ENCODE measurements around the gene CLEC4G. TPM values are rescaled to one million over a fixed set of nuclear protein-coding genes. Genes with fewer than 3 reads are reported as not detected.

CLEC4G gene
- polyA plus RNA-seq, 2 of the 4 experiments (the other 2 are of a cell fraction) = not detected

- no peak for TF ChIP-seq FOSL2 (IDR thresholded peaks at IDR 0.05)
- no peak for TF ChIP-seq FOSL2 (CRISPR knock-in tag; IDR thresholded peaks at IDR 0.05)
- TF ChIP-seq RCOR1 (IDR thresholded peaks at IDR 0.05; ENCODE audit: low read depth, low read length) = no peak
- TF ChIP-seq, protein P1, sequence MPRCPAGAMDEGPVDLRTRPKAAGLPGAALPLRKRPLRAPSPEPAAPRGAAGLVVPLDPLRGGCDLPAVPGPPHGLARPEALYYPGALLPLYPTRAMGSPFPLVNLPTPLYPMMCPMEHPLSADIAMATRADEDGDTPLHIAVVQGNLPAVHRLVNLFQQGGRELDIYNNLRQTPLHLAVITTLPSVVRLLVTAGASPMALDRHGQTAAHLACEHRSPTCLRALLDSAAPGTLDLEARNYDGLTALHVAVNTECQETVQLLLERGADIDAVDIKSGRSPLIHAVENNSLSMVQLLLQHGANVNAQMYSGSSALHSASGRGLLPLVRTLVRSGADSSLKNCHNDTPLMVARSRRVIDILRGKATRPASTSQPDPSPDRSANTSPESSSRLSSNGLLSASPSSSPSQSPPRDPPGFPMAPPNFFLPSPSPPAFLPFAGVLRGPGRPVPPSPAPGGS (IDR thresholded peaks at IDR 0.05) = no peak
Observed at GRCh38 chr19:7701049-7701653, 30.8 kb downstream of the CLEC4G start (continued).

DNA sequence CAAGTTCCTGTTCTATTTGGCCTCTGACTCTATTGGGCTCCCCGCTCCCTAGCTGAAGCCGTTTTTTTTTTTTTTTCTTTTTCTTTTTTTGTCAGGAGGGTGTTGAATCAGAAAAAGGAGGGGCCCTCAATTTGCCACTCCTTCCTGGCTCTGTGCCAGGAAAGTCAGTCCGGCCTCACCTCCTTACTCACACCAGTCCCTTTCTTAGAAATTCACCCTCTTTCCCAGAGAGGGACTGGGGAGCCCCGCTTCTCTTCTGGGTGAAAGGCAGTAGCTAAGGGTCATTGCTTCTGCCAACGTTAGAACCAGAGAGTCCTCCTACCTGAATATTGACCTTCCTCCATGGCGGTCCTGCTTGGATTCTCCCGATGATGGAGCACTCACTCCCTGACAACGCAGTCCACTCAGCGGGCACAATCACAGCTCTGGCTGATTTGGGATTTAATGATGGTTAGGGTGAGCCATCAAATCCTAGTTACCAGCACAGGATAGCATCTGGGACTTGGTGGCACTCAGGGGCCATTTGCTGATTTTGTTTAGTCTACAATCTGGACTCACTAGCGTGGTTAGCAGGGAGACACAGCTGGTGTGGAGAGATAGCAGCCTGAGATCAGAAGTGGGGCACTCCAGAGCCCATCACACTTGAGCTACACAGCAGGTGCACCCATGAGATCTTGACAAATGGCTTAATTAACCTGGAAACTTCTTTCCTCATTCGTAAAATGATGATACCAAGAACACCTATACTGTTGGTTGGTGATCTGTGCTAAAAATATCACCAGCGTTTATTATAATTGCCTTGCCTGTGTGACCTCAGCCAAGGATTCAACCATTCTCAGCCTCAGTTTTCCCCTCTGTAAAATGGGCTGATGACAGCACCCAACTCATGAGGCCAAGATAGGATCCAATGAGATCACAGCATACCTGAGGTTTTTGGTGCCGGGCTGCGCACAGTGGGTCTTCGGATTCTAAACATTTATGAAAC lies 32.2 kb downstream of the CLEC4G start:
- H3K4me3 ChIP-seq = no peak overlapping the region
- DNase-seq (ENCODE audit: low read depth in 1 of 2, low spot score in 1 of 2) = no peak
- no peaks in the 10 kb centered on the region for H3K4me1 ChIP-seq
- TF ChIP-seq E2F6 (IDR thresholded peaks at IDR 0.05; ENCODE audit: borderline replicate concordance, low read depth) = no peak
- 38% methylated on average over 13 of the region's 15 CpGs for WGBS (ENCODE audit: missing lambda C conversion rate)
- H3K27ac ChIP-seq = no peak overlapping the region
- no peaks in the 10 kb centered on the region for H3K9me3 ChIP-seq
- H3K4me2 ChIP-seq = no peak overlapping the region
- ChIA-PET POLR2A (no interaction called here), CTCF (interaction anchor here (0.7 to 2.1 kb wide), 3 partner anchors 20 to 345 kb away, joined by 4 to 6 read pairs (median 4); no protein-coding TSS in a partner anchor)
- no peak for ATAC-seq
- FAIRE-seq = no peak

- POLR2A ChIA-PET = no interaction called here
Observed at GRCh38 chr19:7699003-7699402, 32.9 kb downstream of the CLEC4G start.

GRCh38 chr19:7698583-7698982 lies 33.3 kb downstream of the CLEC4G start:
- WGBS (ENCODE audit: missing lambda C conversion rate) = 17% methylated on average over 6 of the region's 11 CpGs
- ChIA-PET POLR2A (no interaction called here), CTCF (interaction anchor here (0.6 to 2.2 kb wide), 6 partner anchors 8 to 344 kb away, joined by 3 to 6 read pairs (median 4); partner anchors contain the start of gene TRAPPC5)
- 0 out of 3 replicates have a peak overlapping the region, but pooled peaks have one; percentile 19 for H3K4me2 ChIP-seq
- ATAC-seq = peak; percentile 56 to 70; a peak in 5 of 6 replicates
- DNase-seq (ENCODE audit: low read depth in 1 of 2, low spot score in 1 of 2) = no peak
- FAIRE-seq = no peak
- no peak overlapping the region for H3K27ac ChIP-seq
- H3K4me3 ChIP-seq = no peak overlapping the region
- no peaks in the 10 kb centered on the region for H3K9me3 ChIP-seq
- no peaks in the 10 kb centered on the region for H3K4me1 ChIP-seq
- no peak for TF ChIP-seq BHLHE40 (IDR thresholded peaks at IDR 0.05; ENCODE audit: low read depth, low read length)
- TF ChIP-seq ESRRA (IDR thresholded peaks at IDR 0.05; ENCODE audit: borderline replicate concordance, low read length) = no peak
- no peak for TF ChIP-seq ZNF302 (CRISPR knock-in tag; IDR thresholded peaks at IDR 0.05)
- TF ChIP-seq TFCP2L1 (CRISPR knock-in tag; IDR thresholded peaks at IDR 0.05) = no peak
- TF ChIP-seq ZFP36 (IDR thresholded peaks at IDR 0.05; ENCODE audit: borderline replicate concordance, partially characterized antibody) = no peak

More at GRCh38 chr19:7699003-7699402, 32.9 kb downstream of the CLEC4G start:
- TF ChIP-seq, protein P2, sequence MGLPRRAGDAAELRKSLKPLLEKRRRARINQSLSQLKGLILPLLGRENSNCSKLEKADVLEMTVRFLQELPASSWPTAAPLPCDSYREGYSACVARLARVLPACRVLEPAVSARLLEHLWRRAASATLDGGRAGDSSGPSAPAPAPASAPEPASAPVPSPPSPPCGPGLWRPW (IDR thresholded peaks at IDR 0.05) = no peak
- TF ChIP-seq TP53 (CRISPR knock-in tag; IDR thresholded peaks at IDR 0.05) (no peak), ZFP36 (IDR thresholded peaks at IDR 0.05; ENCODE audit: borderline replicate concordance, partially characterized antibody) (no peak), SREBF2 (IDR thresholded peaks at IDR 0.05) (no peak), HOXB5 (CRISPR knock-in tag; IDR thresholded peaks at IDR 0.05) (no peak), FOSL2 (IDR thresholded peaks at IDR 0.05) (no peak), FOSL2 (CRISPR knock-in tag; IDR thresholded peaks at IDR 0.05) (no peak), TFCP2L1 (CRISPR knock-in tag; IDR thresholded peaks at IDR 0.05) (no peak), CBX2 (IDR thresholded peaks at IDR 0.05; ENCODE audit: borderline replicate concordance, low read depth) (no peak), RNF2 (IDR thresholded peaks at IDR 0.05; ENCODE audit: borderline replicate concordance, low read depth) (no peak), BHLHE40 (IDR thresholded peaks at IDR 0.05; ENCODE audit: low read depth, low read length) (no peak), EP300 (IDR thresholded peaks at IDR 0.05) (no peak), EHF (CRISPR knock-in tag; IDR thresholded peaks at IDR 0.05) (no peak), HEYL (CRISPR knock-in tag; IDR thresholded peaks at IDR 0.05) (no peak), CHD4 (IDR thresholded peaks at IDR 0.05; ENCODE audit: borderline replicate concordance) (no peak), KDM1A (IDR thresholded peaks at IDR 0.05; ENCODE audit: low read depth) (no peak), ESRRA (IDR thresholded peaks at IDR 0.05; ENCODE audit: borderline replicate concordance, low read length) (no peak), RAD21 (conservative IDR thresholded peaks at IDR 0.05 in 1 of 2, IDR thresholded peaks at IDR 0.05 in 1 of 2) (no peak), ZSCAN20 (CRISPR knock-in tag; IDR thresholded peaks at IDR 0.05) (no peak), FOSB (CRISPR knock-in tag; IDR thresholded peaks at IDR 0.05) (no peak)
- TF ChIP-seq, protein P3, sequence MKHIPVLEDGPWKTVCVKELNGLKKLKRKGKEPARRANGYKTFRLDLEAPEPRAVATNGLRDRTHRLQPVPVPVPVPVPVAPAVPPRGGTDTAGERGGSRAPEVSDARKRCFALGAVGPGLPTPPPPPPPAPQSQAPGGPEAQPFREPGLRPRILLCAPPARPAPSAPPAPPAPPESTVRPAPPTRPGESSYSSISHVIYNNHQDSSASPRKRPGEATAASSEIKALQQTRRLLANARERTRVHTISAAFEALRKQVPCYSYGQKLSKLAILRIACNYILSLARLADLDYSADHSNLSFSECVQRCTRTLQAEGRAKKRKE (CRISPR knock-in tag; IDR thresholded peaks at IDR 0.05; ENCODE audit: low read depth) = no peak
- WGBS (ENCODE audit: missing lambda C conversion rate) = 0% methylated on average over 2 of the region's 2 CpGs
- H3K27ac ChIP-seq = no peak overlapping the region
- FAIRE-seq = no peak
- no peaks in the 10 kb centered on the region for H3K4me1 ChIP-seq
- H3K9me3 ChIP-seq = no peaks in the 10 kb centered on the region
- H3K4me3 ChIP-seq = no peak overlapping the region
- peak; percentile 9 to 26; a peak in 3 of 6 replicates for ATAC-seq
- H3K4me2 ChIP-seq = 0 out of 3 replicates have a peak overlapping the region, but pooled peaks have one; percentile 19
- CTCF ChIA-PET = interaction anchor here (0.6 to 2.1 kb wide), 5 partner anchors 18 to 345 kb away, joined by 3 to 6 read pairs (median 4); partner anchors contain the start of gene TRAPPC5
- no peak for DNase-seq (ENCODE audit: low read depth in 1 of 2, low spot score in 1 of 2)
